ENCODE data around the gene HTR3A.

The HTR3A gene

DNA sequence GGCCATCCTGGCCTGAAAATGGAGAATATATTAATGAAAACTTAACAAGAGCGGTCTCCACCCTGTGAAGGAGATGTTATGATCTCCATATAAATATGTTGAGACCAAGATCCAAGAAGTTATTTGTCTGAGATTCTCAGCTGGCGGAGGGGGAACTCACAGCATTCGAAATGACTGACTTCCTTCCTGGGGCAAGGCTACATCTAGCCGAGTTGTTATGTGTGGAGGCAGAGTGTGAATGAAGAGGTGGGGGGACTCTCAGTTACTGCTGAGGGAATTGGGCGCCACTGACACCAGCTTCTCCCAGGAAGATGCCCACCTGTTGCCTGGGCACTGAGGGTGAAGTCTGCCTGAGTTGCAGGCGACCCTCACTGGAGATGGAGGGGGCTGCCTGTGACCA lies 5.9 kb downstream of the HTR3A start:
- no peak for DNase-seq

DNA sequence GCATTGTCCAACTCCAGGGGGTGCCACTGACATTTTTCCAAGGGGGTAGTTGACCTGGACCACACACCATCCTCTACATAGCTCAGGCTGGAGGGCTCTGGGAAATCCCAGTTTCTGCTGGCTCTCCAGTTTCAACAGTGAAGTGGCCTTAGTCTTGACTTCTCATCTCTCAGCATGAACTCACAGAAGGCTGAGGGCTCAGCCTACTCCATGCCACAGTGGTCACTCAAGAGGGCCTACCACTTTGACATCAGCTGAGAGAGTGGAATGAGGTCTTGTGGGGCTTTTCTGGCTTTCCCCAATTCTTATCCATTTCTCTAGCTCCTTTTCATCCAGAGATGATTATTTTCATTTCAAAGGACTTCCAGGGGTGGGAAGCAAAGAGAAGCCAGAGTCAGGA lies 7.4 kb downstream of the HTR3A start:
- no peak for DNase-seq

DNA sequence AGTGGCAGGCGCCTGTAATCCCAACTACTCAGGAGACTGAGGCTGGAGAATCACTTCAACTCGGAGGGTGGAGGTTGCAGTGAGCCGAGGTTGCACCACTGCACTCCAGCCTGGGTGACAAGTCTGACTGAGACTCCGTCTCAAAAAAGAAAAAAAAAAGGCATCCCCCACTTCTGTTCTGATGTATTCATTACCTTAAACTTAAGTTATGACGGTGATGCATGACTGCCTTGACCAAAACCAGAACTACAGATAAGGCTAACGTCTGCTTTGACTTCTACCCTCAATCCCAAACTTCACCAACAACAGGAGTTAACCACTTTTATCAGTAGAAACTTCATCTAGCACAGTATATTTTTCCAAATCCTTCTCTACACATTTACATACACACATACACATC lies 9.9 kb downstream of the HTR3A start:
- DNase-seq: no peak

DNA sequence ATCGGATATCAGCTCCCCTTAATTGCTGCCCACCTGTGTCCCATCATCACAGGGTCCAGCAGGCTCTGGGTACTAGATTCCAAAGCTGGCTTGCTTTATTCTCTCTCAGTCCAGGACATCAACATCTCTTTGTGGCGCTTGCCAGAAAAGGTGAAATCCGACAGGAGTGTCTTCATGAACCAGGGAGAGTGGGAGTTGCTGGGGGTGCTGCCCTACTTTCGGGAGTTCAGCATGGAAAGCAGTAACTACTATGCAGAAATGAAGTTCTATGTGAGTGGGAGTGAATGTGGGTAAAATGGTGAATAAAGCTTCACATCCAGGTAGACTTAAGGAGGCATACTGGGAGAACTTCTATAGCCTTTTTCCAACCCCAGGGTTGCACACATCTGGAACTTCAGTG lies 11.0 kb downstream of the HTR3A start:
- no peak for DNase-seq

DNA sequence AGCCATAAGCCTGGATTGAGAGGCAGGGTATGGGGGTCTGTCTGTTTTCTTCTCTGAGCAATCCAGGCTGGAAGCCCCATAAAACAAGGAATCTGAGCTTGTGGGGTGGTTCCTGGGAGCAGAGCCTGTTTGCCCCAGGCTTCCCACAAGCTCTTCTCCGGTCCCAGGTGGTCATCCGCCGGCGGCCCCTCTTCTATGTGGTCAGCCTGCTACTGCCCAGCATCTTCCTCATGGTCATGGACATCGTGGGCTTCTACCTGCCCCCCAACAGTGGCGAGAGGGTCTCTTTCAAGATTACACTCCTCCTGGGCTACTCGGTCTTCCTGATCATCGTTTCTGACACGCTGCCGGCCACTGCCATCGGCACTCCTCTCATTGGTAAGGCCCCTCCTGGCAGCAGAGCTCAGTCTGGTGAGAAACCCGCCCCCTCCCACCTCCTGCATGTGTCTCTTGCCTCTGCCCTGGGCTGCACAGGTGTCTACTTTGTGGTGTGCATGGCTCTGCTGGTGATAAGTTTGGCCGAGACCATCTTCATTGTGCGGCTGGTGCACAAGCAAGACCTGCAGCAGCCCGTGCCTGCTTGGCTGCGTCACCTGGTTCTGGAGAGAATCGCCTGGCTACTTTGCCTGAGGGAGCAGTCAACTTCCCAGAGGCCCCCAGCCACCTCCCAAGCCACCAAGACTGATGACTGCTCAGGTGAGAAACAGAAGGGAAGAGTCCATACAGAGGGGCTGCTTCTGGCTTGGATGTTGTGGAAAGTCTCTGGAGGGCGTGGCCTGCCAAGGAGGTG lies 11.6 kb downstream of the HTR3A start:
- DNase-seq: no peak

DNA sequence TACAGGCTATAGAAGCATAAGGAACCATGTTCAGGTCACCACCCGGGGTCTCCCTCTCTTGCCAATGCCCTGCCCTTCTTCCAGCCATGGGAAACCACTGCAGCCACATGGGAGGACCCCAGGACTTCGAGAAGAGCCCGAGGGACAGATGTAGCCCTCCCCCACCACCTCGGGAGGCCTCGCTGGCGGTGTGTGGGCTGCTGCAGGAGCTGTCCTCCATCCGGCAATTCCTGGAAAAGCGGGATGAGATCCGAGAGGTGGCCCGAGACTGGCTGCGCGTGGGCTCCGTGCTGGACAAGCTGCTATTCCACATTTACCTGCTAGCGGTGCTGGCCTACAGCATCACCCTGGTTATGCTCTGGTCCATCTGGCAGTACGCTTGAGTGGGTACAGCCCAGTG lies 14.5 kb downstream of the HTR3A start:
- no peak for DNase-seq

DNA sequence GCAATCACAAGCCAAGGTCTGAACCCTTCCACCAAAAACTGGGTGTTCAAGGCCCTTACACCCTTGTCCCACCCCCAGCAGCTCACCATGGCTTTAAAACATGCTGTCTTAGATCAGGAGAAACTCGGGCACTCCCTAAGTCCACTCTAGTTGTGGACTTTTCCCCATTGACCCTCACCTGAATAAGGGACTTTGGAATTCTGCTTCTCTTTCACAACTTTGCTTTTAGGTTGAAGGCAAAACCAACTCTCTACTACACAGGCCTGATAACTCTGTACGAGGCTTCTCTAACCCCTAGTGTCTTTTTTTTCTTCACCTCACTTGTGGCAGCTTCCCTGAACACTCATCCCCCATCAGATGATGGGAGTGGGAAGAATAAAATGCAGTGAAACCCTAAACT lies 15.0 kb downstream of the HTR3A start:
- DNase-seq: no peak

DNA sequence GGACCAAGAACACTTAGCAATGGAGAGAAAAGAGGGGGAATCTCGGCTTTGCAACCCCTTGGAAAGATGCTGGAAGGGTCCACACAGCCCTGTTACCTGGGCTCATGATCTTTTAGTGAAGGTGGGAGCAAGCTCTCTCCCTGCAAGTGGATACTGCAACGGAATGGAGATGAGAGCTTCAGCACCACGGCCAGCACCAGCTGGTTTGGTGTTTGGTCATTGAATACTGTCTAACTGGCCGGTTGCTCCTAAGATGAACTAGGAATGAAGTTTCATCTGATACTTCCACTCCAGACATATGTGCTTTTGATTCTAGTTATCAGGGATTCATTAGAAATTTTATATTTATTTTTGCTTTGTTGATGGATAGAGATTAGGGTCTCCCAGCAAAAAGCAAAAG lies 16.3 kb downstream of the HTR3A start:
- DNase-seq: no peak

DNA sequence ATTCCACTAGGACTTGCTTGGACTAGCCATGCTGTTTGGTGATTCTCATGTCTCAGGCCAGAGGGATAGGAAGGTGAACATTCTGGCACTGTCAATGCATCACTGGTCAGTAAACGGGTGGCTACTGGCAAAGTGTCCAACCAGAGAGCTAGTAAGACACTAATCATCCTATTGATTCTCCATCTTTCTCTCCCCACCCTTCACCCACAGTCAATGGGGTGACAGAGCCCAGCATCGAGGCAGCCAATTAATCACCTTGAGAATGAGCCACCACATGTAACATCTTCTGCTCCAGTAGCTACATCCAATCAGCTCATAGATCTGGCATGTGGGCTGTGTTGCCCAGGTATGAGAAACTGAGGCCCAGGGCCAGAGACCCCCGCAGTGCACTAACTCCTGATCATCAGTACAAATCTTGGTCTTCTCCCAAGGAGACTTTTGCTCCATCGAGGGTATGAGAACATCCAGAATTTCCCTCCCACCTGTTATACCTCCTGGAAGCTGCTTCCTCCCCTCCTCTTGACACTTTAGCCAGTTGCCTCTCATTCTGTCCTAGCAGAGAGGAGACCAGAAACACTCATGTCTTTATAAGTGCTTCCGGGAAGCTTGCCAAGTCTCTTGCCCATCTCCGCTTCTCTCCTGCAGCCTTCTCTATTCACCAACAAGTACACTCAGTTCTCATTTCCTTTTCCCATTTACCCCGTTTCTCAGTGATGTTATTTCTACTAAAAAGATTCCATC lies 17.0 kb downstream of the HTR3A start:
- no peak for DNase-seq

DNA sequence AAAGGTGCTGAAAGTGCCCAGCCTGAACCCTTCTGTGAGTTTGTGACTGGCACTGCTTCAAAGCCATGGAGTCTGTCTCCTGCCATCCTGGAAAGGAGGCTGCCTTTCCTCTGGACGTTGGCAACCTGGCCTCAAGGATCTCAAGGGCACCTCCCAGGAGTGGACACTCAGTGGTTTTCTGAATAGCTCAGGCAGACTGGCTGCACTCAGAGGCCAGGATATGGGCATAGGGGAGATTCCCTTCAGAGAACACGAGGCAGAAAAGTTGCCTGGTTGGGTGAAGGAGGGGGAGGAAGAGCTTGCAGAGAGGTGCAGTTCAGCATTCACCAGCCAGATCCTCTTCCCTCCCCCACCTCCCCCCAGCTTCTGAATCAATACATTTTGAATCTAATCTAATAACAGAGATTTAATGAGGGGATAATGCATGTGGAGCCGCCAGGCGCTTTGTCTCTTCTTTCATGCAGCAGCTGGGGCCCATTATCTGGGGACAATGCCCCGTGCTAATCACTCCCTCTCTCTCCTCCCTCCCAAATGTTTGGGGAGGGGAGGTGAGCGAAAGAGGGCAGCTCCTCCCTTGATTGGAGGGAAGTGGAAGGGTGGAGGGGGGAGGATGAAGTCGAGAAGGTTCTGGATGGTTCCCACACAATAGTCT lies 17.7 kb downstream of the HTR3A start:
- DNase-seq: no peak

DNA sequence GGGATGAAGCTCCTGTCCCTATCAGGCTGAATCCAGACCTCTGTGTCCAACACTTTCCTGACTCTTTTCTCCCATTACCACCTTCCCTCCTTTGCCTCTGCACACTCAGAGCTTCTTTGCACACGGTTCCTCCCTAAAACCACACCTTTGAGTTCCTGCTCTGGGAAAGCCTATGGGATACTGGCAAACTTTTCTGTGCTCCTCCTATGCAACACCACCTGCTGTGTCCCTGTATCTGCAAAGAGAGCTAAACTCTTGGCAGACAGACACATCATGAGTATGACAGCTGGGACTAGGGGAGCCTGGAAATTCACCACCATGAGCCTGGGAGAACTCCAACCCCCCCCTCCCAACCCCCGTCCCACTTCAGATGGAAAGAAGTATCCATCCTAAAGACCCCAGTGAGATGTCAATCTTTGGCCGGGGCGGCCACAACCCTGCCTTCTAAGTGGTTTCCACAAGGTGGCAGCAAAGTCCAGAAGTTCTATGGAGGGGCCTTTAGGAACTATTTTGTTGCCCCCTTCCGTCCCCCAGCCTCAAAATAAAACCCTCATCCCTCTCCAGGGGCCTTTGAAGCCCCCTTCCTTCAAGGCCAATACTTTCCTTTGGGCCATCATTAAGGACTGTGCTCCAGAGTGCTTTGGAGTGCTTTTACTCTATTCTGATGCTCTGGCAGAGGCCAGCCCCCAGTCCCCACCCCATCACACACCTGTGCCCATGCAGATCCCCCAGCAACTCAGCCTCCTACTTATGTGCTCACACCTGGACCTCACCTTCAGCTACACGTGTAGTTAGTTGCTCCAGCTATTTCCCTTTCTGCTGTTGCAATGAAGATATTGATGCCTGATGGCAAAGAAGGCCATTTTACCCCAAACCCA lies 19.4 kb downstream of the HTR3A start:
- DNase-seq: no peak

DNA sequence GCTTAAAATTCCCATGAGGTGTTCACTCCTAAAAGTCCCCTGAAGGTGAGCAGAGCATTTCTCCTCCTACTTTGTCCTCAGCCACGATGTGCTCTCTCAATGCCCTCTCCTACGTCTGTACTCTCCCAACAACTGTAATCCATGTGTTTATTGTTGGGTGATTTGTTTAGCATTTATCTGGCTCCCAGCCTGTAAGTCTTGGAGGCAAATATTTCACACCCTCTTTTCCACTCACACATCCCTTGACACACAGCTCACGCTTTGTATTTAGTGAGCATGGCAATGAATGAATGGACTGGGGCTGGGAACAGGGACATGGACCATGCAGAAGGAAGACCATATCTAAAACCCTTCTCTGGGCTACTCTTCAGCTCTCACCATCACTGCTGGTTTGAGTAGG lies 22.6 kb downstream of the HTR3A start:
- DNase-seq: no peak

DNA sequence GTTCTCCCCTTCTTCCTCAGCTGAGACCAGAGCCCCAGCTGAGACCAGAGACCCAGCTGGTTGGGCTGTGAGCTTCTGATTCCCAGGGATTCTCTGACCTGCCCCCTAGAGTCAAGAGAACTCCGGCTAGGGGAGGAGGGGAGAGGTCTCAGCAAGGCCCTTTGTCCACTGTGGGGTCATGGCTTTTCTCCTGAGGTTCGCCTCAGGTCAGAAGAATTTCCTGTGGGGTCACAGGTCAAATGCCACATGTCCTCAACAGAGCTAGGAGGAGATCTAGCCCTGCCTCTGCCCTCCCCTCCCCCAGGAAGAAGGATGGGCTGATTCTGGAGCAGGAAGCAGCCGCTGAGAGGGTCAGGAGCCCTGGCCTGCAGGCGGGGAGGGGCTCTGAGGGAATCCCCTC lies 23.7 kb downstream of the HTR3A start:
- DNase-seq: no peak

DNA sequence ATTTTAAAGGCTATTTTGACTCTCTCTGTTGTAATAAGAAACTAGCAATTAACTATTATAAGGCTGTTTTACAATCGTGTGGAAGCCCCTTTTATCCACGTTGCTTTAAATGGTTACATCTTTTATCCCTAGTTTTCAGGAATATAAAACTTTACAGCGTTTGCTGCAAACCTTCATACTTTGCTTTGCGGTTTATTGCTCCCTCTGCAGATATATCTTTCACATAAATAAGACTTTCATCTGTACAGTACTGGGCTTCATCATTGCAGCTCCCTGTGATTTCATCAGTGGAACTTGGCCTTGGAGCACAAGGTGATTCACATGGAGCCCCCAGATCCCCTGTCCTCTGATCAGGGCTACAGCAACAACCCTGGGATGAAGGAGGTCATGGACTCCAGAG lies 25.6 kb downstream of the HTR3A start:
- DNase-seq: no peak

DNA sequence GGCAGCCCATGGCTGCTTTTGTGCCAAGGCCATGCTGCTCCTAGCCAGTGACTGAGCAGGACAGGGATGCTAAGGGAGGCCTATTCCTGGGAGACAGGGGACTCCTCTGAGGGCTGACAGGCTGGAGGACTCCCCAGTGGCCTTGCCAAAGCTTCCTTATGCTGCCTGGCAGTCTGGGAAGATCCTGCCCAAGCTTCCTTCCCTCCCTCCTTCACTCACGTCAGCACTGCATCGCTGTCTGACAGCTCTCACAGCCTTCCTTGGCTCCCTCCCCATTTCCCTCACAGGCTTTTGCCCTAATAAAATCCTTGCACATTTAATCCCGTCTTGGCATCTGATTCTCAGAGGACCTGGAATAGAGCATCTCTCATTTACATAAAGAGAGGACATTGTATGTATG lies 26.5 kb downstream of the HTR3A start:
- no peak for DNase-seq

DNA sequence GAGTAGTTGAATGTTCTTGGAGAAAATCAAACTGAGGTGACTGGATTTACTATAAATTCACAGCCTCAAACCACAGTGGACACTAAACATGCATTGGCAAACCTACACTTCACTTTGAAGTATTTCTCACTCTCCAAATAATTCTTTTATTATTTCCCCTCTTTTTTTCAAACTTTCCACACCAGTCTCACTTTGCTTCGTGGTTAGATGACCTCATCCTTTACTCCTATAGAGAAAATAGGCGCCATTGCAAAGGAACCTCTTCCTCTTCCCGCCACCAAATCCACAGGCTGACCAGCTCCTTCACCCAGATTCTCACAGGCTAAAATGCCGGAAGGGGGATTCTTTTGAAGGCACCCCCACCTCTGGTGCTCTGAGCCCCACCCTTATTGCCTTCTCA lies 33.4 kb downstream of the HTR3A start:
- DNase-seq: no peak

DNA sequence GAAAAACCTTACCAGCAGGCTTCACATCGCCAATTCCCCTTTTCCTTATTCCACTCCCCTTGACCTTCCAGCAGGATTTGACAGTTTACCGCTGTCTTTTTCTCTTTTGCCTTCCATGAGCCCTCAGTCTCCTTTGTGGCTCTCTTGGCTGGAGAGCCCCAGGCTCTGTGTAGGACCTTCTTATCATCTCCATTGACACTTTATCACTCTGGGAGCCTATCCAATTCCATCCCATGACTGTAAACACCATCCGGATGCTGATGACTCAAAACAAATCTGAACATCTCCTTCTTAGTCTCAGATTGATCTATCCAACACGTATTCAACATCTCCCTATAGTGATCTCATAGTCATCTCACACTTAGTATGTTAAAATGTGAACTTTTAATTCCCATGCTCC lies 36.0 kb downstream of the HTR3A start:
- no peak for DNase-seq

DNA sequence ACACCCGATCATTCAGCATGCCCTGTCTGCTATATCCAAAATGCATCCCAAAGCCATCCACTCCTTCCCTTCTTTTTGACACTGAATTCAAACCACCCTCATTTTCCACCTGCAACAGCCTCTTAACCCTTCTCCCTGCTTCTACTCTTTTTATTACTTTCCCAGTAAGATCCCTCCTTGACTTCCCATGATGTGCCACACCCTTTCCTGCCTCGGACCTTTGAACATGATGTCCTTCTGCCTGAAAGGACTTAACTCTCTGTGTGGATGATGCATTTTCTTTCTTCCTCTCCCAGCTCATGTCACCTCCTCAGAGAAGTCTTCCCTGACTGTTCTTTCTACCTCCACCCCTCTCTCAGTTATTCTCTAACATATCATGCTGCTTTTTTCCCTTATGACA lies 36.5 kb downstream of the HTR3A start:
- no peak for DNase-seq

DNA sequence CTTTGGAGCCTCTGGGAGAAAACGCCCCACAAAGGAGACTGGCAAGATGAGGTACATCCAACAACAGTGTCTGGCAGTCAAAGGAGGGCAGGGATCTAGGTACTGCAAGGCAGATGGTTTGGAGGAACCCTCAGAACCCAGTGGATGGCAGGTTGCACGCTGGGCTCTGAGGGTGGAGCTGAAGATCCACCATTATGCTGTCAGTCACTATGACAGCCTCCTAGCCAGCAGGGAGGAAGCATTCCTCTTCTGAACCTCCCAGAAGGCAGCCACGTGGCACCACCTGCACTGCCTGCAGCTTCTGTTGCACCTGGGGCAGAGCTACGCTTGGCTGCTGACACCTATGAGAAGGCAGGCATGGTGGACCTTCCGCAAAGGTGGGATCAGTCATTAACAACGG lies 40.2 kb downstream of the HTR3A start:
- no peak for DNase-seq

DNA sequence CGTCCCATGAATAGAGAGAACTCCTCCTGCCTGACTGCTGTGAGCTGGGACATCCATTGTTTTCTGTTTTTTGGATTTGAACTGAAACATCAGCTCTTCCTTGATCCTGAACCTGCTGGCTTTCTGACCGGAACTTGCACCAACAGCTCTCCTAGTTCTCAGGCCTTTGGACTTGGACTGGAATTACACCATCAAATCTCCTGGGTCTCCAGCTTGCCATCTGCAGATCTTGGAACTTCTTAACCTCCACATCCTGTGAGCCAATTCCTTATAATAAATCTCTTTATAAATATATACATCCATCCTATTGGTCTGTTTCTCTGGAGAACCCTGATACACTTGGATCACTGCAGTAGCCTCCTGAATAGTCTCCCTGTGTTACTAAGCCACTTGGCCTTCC lies 42.1 kb downstream of the HTR3A start:
- DNase-seq: no peak

DNA sequence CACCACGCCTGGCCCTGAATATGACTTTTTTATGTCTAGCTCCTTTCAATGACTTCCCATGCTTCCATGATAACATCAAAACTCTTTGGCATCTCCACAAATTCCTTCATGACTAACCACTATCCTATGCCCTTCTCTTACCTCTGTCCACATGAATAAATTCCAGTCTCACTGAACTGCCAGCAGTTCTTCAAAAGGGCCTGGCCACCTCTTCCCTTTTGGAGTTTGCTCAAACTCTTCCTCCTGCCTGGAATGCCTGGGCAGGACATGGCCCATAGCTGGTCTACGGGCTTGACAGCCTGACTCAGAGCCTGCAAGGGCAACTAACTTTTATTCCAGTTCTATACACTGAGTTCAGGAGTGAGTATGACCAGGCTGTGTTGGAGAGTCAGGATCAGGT lies 42.8 kb downstream of the HTR3A start:
- no peak for DNase-seq

DNA sequence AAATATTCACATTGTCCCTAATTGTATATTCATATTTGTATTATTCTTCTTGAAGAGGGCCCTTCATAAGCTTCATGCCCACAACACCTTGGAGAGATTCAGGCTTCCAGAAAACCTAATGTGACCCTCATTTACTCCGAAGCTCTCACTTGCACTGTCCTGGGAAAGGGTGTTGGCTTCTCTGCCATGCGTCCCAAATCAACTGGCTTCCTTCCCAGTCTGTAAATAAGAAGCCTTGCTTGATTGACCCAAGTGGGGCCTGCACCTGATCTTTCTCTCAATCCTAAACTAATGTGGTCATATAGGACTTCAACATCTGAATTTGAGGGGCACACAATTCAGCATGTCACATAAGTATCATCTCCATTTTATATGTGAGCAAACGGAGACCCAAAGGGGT lies 44.1 kb downstream of the HTR3A start:
- no peak for DNase-seq

DNA sequence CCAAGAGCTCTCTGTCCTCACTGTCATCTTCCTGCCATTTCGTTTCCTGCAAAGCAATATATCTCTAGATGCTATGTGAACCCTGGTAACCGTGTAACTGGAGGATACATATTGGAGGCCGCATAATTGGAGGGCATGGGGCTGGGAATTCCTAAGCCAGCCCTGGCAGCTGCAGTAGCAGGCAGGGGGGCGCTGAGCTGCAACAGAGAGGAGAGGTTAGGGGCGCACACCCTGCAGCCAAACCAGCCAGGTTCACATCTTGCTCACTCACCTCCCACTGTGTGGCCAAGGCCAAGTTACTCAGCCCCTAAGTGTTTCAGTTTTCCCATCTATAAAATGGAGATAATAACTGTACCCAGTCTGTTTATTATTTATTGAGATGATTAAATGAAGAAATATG lies 44.7 kb downstream of the HTR3A start:
- no peak for DNase-seq
